Progenitor cell of endocrine pancreas (in vitro differentiated cells): Measurements from ENCODE around the gene P4HA1. TPM values are rescaled to one million over a fixed set of nuclear protein-coding genes. Genes with fewer than 3 reads are reported as not detected.

Experiments used
- DNase-seq: peaks from one replicate; pipeline ENCODE4 v3.0.0; 2021; ENCODE audit warnings: low spot score; ENCODE audit not compliant: unreplicated experiment
- H3K27ac Mint-ChIP-seq: 2 replicates; pipeline ENCODE4 v1.8.0; 2021; ENCODE audit warnings: mild to moderate bottlenecking, moderate library complexity, mixed read lengths
- H3K27me3 Mint-ChIP-seq: 2 replicates; pipeline ENCODE4 v1.8.0; 2021; ENCODE audit warnings: mixed read lengths
- H3K36me3 Mint-ChIP-seq: 2 replicates; pipeline ENCODE4 v1.8.0; 2022; ENCODE audit warnings: mixed read lengths; ENCODE audit not compliant: insufficient read depth
- H3K4me1 Mint-ChIP-seq: 2 replicates; pipeline ENCODE4 v1.8.0; 2021; ENCODE audit warnings: low read depth, mixed read lengths
- H3K4me3 Mint-ChIP-seq: 2 replicates; pipeline ENCODE4 v1.8.0; 2021; ENCODE audit warnings: low read depth, mild to moderate bottlenecking, moderate library complexity, mixed read lengths
- H3K9me3 Mint-ChIP-seq: 2 replicates; pipeline ENCODE4 v1.8.0; 2021; ENCODE audit warnings: low read depth, mixed read lengths
- CTCF ChIP-seq: fragments of 200-600 bp; sonication (generic); IDR thresholded peaks from one replicate; pipeline ENCODE4 v1.5.0; 2021; ENCODE audit warnings: antibody characterized with exemption, mild to moderate bottlenecking; ENCODE audit not compliant: unreplicated experiment
- total RNA-seq: library from RNA; stranded (reverse); gene quantifications from 2 replicates; pipeline ENCODE4 v1.2.1, GENCODE V29; 2021

The P4HA1 gene
- total RNA-seq, 1 donor from 2014 or later: 25.4 TPM

- Mint-ChIP-seq H3K9me3 (peaks cover 3% of the 10 kb centered on the region), H3K27me3 (no peaks in the 10 kb centered on the region), H3K4me1 (peaks cover 2% of the 10 kb centered on the region), H3K36me3 (peaks cover 12% of the 10 kb centered on the region), H3K4me3 (no peak overlapping the region), H3K27ac (no peak overlapping the region)
- TF ChIP-seq CTCF: no peak
- no peak for DNase-seq
These were observed 9.6 kb upstream of the P4HA1 start for GRCh38 chr10:73106301-73106700.

GRCh38 chr10:73099141-73099540, 2.5 kb upstream of the P4HA1 start:
- Mint-ChIP-seq H3K9me3 (no peaks in the 10 kb centered on the region), H3K4me1 (peaks cover 14% of the 10 kb centered on the region), H3K4me3 (no peak overlapping the region), H3K27ac (no peak overlapping the region), H3K36me3 (peaks cover 1% of the 10 kb centered on the region), H3K27me3 (no peaks in the 10 kb centered on the region)
- DNase-seq: no peak
- no peak for TF ChIP-seq CTCF

- Mint-ChIP-seq H3K4me3 (peak overlapping the region; percentile 93), H3K27me3 (no peaks in the 10 kb centered on the region), H3K36me3 (peaks cover 1% of the 10 kb centered on the region), H3K27ac (peak overlapping the region; percentile 94), H3K9me3 (no peaks in the 10 kb centered on the region), H3K4me1 (peaks cover 17% of the 10 kb centered on the region)
- DNase-seq: no peak
- no peak for TF ChIP-seq CTCF
These were observed 622 bp upstream of the P4HA1 start for GRCh38 chr10:73097305-73097670.

GRCh38 chr10:73096041-73096448, 621 bp downstream of the P4HA1 start:
- Mint-ChIP-seq H3K4me3 (peak overlapping the region; percentile 93), H3K36me3 (no peaks in the 10 kb centered on the region), H3K9me3 (no peaks in the 10 kb centered on the region), H3K4me1 (peaks cover 19% of the 10 kb centered on the region), H3K27ac (peak overlapping the region; percentile 94), H3K27me3 (no peaks in the 10 kb centered on the region)
- TF ChIP-seq CTCF: no peak
- DNase-seq: peak; percentile 33

GRCh38 chr10:73095481-73096021, 1.1 kb downstream of the P4HA1 start:
- H3K9me3 Mint-ChIP-seq: no peaks in the 10 kb centered on the region
- peak overlapping the region; percentile 93 for H3K4me3 Mint-ChIP-seq
- peak overlapping the region; percentile 94 for H3K27ac Mint-ChIP-seq
- no peaks in the 10 kb centered on the region for H3K27me3 Mint-ChIP-seq
- H3K4me1 Mint-ChIP-seq: peaks cover 19% of the 10 kb centered on the region
- TF ChIP-seq CTCF: no peak
- no peaks in the 10 kb centered on the region for H3K36me3 Mint-ChIP-seq
- DNase-seq: peak; percentile 12
